ENCODE data around the gene BICD2.

The BICD2 gene

GRCh38 chr9:92762781-92763708, 1.6 kb downstream of the BICD2 start:
- Mint-ChIP-seq H3K9me3 (no peaks in the 10 kb centered on the region), H3K27ac (peak overlapping the region; percentile 62), H3K36me3 (ENCODE audit: low read depth) (no peaks in the 10 kb centered on the region), H3K27me3 (no peaks in the 10 kb centered on the region), H3K4me3 (peak overlapping the region; percentile 89), H3K4me1 (ENCODE audit: low read depth) (peaks cover 49% of the 10 kb centered on the region)

- Mint-ChIP-seq H3K9me3 (no peaks in the 10 kb centered on the region), H3K27ac (peak overlapping the region; percentile 7), H3K36me3 (ENCODE audit: low read depth) (no peaks in the 10 kb centered on the region), H3K4me3 (peak overlapping the region; percentile 89), H3K4me1 (ENCODE audit: low read depth) (peaks cover 49% of the 10 kb centered on the region), H3K27me3 (no peaks in the 10 kb centered on the region)
Measured at GRCh38 chr9:92762196-92762595, 2.4 kb downstream of the BICD2 start.

- H3K36me3 Mint-ChIP-seq (ENCODE audit: low read depth), result no peaks in the 10 kb centered on the region
- H3K27me3 Mint-ChIP-seq, result no peaks in the 10 kb centered on the region
- H3K9me3 Mint-ChIP-seq, result no peaks in the 10 kb centered on the region
- peak overlapping the region; percentile 9 for H3K4me3 Mint-ChIP-seq
- peaks cover 49% of the 10 kb centered on the region for H3K4me1 Mint-ChIP-seq (ENCODE audit: low read depth)
- H3K27ac Mint-ChIP-seq, result no peak overlapping the region
Measured at GRCh38 chr9:92761686-92762085, 2.9 kb downstream of the BICD2 start.

- Mint-ChIP-seq H3K27me3 (no peaks in the 10 kb centered on the region), H3K9me3 (no peaks in the 10 kb centered on the region), H3K36me3 (ENCODE audit: low read depth) (peaks cover 6% of the 10 kb centered on the region), H3K4me3 (no peak overlapping the region), H3K4me1 (ENCODE audit: low read depth) (peaks cover 41% of the 10 kb centered on the region), H3K27ac (no peak overlapping the region)
Measured at GRCh38 chr9:92760494-92760893, 4.1 kb downstream of the BICD2 start.

- Mint-ChIP-seq H3K27me3 (no peaks in the 10 kb centered on the region), H3K4me3 (no peak overlapping the region), H3K4me1 (ENCODE audit: low read depth) (peaks cover 43% of the 10 kb centered on the region), H3K27ac (no peak overlapping the region), H3K36me3 (ENCODE audit: low read depth) (peaks cover 10% of the 10 kb centered on the region), H3K9me3 (no peaks in the 10 kb centered on the region)
Measured at GRCh38 chr9:92760070-92760469, 4.6 kb downstream of the BICD2 start.

GRCh38 chr9:92759446-92759845, 5.2 kb downstream of the BICD2 start:
- H3K36me3 Mint-ChIP-seq (ENCODE audit: low read depth), result peaks cover 16% of the 10 kb centered on the region
- no peaks in the 10 kb centered on the region for H3K9me3 Mint-ChIP-seq
- H3K4me1 Mint-ChIP-seq (ENCODE audit: low read depth), result peaks cover 47% of the 10 kb centered on the region
- no peaks in the 10 kb centered on the region for H3K27me3 Mint-ChIP-seq
- H3K27ac Mint-ChIP-seq, result no peak overlapping the region
- H3K4me3 Mint-ChIP-seq, result no peak overlapping the region

- no peak overlapping the region for H3K27ac Mint-ChIP-seq
- H3K4me1 Mint-ChIP-seq (ENCODE audit: low read depth), result peaks cover 49% of the 10 kb centered on the region
- no peaks in the 10 kb centered on the region for H3K27me3 Mint-ChIP-seq
- H3K36me3 Mint-ChIP-seq (ENCODE audit: low read depth), result peaks cover 30% of the 10 kb centered on the region
- no peak overlapping the region for H3K4me3 Mint-ChIP-seq
- H3K9me3 Mint-ChIP-seq, result no peaks in the 10 kb centered on the region
Measured at GRCh38 chr9:92756792-92757191, 7.8 kb downstream of the BICD2 start.

- Mint-ChIP-seq H3K36me3 (ENCODE audit: low read depth) (peaks cover 30% of the 10 kb centered on the region), H3K27ac (no peak overlapping the region), H3K27me3 (no peaks in the 10 kb centered on the region), H3K4me3 (no peak overlapping the region), H3K9me3 (no peaks in the 10 kb centered on the region), H3K4me1 (ENCODE audit: low read depth) (peaks cover 49% of the 10 kb centered on the region)
Measured at GRCh38 chr9:92754091-92754745, 10.4 kb downstream of the BICD2 start.

GRCh38 chr9:92752812-92753404, 11.7 kb downstream of the BICD2 start:
- Mint-ChIP-seq H3K4me1 (ENCODE audit: low read depth) (peaks cover 51% of the 10 kb centered on the region), H3K27me3 (no peaks in the 10 kb centered on the region), H3K4me3 (no peak overlapping the region), H3K9me3 (no peaks in the 10 kb centered on the region), H3K27ac (peak overlapping the region; percentile 42), H3K36me3 (ENCODE audit: low read depth) (peaks cover 30% of the 10 kb centered on the region)

- no peak overlapping the region for H3K4me3 Mint-ChIP-seq
- H3K9me3 Mint-ChIP-seq, result no peaks in the 10 kb centered on the region
- H3K27me3 Mint-ChIP-seq, result no peaks in the 10 kb centered on the region
- H3K36me3 Mint-ChIP-seq (ENCODE audit: low read depth), result peaks cover 18% of the 10 kb centered on the region
- H3K27ac Mint-ChIP-seq, result no peak overlapping the region
- H3K4me1 Mint-ChIP-seq (ENCODE audit: low read depth), result peaks cover 67% of the 10 kb centered on the region
Measured at GRCh38 chr9:92749934-92750315, 14.7 kb downstream of the BICD2 start.

GRCh38 chr9:92749071-92749933, 15.3 kb downstream of the BICD2 start:
- H3K4me1 Mint-ChIP-seq (ENCODE audit: low read depth), result peaks cover 63% of the 10 kb centered on the region
- no peaks in the 10 kb centered on the region for H3K9me3 Mint-ChIP-seq
- H3K4me3 Mint-ChIP-seq, result no peak overlapping the region
- H3K36me3 Mint-ChIP-seq (ENCODE audit: low read depth), result peaks cover 12% of the 10 kb centered on the region
- H3K27ac Mint-ChIP-seq, result no peak overlapping the region
- no peaks in the 10 kb centered on the region for H3K27me3 Mint-ChIP-seq

GRCh38 chr9:92748233-92748497, 16.5 kb downstream of the BICD2 start:
- Mint-ChIP-seq H3K9me3 (no peaks in the 10 kb centered on the region), H3K4me1 (ENCODE audit: low read depth) (peaks cover 65% of the 10 kb centered on the region), H3K36me3 (ENCODE audit: low read depth) (peaks cover 10% of the 10 kb centered on the region), H3K27ac (no peak overlapping the region), H3K4me3 (no peak overlapping the region), H3K27me3 (no peaks in the 10 kb centered on the region)

GRCh38 chr9:92747459-92748232, 17.0 kb downstream of the BICD2 start:
- H3K9me3 Mint-ChIP-seq, result no peaks in the 10 kb centered on the region
- no peak overlapping the region for H3K4me3 Mint-ChIP-seq
- no peak overlapping the region for H3K27ac Mint-ChIP-seq
- H3K27me3 Mint-ChIP-seq, result no peaks in the 10 kb centered on the region
- peaks cover 62% of the 10 kb centered on the region for H3K4me1 Mint-ChIP-seq (ENCODE audit: low read depth)
- H3K36me3 Mint-ChIP-seq (ENCODE audit: low read depth), result peaks cover 5% of the 10 kb centered on the region

All from stimulated activated naive CD8-positive, alpha-beta T cell treated with anti-CD3 and anti-CD28 coated beads, Interleukin-15, Interleukin-2, amounts not matched to agents 100 ng/mL and 50 ng/mL, for 24 hours (primary cell).